Suprapubic skin (tissue), 4 donors: ENCODE measurements around the gene DMRT2. TPM values are rescaled to one million over a fixed set of nuclear protein-coding genes. Genes with fewer than 3 reads are reported as not detected.

Experiments used
- DNase-seq, 2 donors: peaks; one replicate each; pipeline ENCODE4 v3.0.0-alpha.2; 2019; ENCODE audit warnings: low spot score in 2 of 2
- H3K27ac ChIP-seq: fragments of 200-600 bp; sonication (generic); one replicate; pipeline ENCODE4 v1.5.1; 2019
- H3K27me3 ChIP-seq: fragments of 200-600 bp; sonication (generic); one replicate; pipeline ENCODE4 v1.5.1; 2019
- H3K36me3 ChIP-seq: fragments of 200-600 bp; sonication (generic); one replicate; pipeline ENCODE4 v1.5.1; 2019
- H3K4me1 ChIP-seq: fragments of 200-600 bp; sonication (generic); one replicate; pipeline ENCODE4 v1.5.1; 2019
- H3K4me3 ChIP-seq: fragments of 200-600 bp; sonication (generic); one replicate; pipeline ENCODE4 v1.5.1; 2019; ENCODE audit warnings: mild to moderate bottlenecking
- H3K9me3 ChIP-seq: fragments of 200-600 bp; sonication (generic); one replicate; pipeline ENCODE4 v1.5.1; 2019
- EP300 ChIP-seq: sonication (generic); formaldehyde crosslinking; IDR thresholded peaks from one replicate; pipeline ENCODE4 v1.6.1; 2017; ENCODE audit warnings: antibody characterized with exemption
- POLR2A ChIP-seq, 2 donors: fragments of 450-650 bp; IDR thresholded peaks; one replicate each; pipeline ENCODE4 v1.6.1; 2017; ENCODE audit warnings: antibody characterized with exemption in 2 of 2, mild to moderate bottlenecking in 2 of 2, moderate library complexity in 2 of 2
- POLR2AphosphoS5 ChIP-seq, 3 donors: sonication (generic); formaldehyde crosslinking; IDR thresholded peaks; one replicate each; pipeline ENCODE4 v1.6.1; 2017; ENCODE audit warnings: antibody characterized with exemption in 3 of 3
- WGBS: methylation state at CpG from one replicate; pipeline ENCODE4 v1.1.5; 2018; 5-methylcytosine and 5-hydroxymethylcytosine counted together
- total RNA-seq, 4 donors: library from RNA; depleted of rRNA; stranded (reverse); fragments of >200 nt; gene quantifications; one replicate each; pipeline ENCODE4 v1.1.0, GENCODE V29; 2016
- TF ChIP-seq, protein P1 (sequence below), 2 donors: fragments of 200-600 bp in 1 of 2; fragments of 450-650 bp in 1 of 2; sonication (generic) in 1 of 2; IDR thresholded peaks; one replicate each; pipeline ENCODE4 v1.5.1; 2016 to 2019; ENCODE audit warnings: antibody characterized with exemption in 2 of 2, mild to moderate bottlenecking in 1 of 2, moderate library complexity in 1 of 2

Gene DMRT2
- total RNA-seq, 4 donors from 2014 or later = 0.60 to 1.1 (median 0.68) TPM

DNA sequence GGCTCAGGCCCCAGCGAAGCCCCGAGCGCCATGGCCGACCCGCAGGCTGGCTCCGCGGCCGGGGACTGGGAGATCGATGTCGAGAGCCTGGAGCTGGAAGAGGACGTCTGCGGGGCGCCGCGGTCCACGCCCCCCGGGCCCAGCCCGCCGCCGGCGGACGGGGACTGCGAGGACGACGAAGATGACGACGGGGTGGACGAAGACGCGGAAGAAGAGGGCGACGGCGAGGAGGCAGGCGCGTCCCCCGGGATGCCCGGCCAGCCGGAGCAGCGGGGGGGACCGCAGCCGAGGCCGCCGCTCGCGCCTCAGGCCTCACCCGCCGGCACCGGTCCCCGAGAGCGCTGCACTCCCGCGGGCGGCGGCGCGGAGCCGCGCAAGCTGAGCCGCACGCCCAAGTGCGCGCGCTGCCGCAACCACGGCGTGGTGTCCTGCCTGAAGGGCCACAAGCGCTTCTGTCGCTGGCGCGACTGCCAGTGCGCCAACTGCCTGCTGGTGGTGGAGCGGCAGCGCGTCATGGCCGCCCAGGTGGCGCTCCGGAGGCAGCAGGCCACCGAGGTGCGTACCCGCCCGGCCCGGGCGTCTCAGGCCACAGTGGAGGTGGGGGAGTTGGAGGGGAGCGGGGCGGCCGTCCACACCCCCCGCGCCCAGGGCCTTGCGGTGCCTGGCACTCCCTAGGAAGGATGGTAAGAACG, 1.6 kb downstream of the DMRT2 start:
- no peak for DNase-seq
- WGBS = 2% methylated on average over 7 of the region's 90 CpGs
- peaks cover 95% of the 10 kb centered on the region for H3K27me3 ChIP-seq
- no peak for TF ChIP-seq EP300
- TF ChIP-seq, protein P1, sequence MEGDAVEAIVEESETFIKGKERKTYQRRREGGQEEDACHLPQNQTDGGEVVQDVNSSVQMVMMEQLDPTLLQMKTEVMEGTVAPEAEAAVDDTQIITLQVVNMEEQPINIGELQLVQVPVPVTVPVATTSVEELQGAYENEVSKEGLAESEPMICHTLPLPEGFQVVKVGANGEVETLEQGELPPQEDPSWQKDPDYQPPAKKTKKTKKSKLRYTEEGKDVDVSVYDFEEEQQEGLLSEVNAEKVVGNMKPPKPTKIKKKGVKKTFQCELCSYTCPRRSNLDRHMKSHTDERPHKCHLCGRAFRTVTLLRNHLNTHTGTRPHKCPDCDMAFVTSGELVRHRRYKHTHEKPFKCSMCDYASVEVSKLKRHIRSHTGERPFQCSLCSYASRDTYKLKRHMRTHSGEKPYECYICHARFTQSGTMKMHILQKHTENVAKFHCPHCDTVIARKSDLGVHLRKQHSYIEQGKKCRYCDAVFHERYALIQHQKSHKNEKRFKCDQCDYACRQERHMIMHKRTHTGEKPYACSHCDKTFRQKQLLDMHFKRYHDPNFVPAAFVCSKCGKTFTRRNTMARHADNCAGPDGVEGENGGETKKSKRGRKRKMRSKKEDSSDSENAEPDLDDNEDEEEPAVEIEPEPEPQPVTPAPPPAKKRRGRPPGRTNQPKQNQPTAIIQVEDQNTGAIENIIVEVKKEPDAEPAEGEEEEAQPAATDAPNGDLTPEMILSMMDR (IDR thresholded peaks at IDR 0.05) = no peak
- no peak for TF ChIP-seq POLR2AphosphoS5 (IDR thresholded peaks at IDR 0.05)
- no peak for TF ChIP-seq POLR2A (IDR thresholded peaks at IDR 0.05)
- peak overlapping the region; percentile 52 for H3K4me3 ChIP-seq
- no peaks in the 10 kb centered on the region for H3K9me3 ChIP-seq
- H3K36me3 ChIP-seq = no peaks in the 10 kb centered on the region
- peak overlapping the region; percentile 13 for H3K27ac ChIP-seq
- H3K4me1 ChIP-seq = peaks cover 52% of the 10 kb centered on the region

DNA sequence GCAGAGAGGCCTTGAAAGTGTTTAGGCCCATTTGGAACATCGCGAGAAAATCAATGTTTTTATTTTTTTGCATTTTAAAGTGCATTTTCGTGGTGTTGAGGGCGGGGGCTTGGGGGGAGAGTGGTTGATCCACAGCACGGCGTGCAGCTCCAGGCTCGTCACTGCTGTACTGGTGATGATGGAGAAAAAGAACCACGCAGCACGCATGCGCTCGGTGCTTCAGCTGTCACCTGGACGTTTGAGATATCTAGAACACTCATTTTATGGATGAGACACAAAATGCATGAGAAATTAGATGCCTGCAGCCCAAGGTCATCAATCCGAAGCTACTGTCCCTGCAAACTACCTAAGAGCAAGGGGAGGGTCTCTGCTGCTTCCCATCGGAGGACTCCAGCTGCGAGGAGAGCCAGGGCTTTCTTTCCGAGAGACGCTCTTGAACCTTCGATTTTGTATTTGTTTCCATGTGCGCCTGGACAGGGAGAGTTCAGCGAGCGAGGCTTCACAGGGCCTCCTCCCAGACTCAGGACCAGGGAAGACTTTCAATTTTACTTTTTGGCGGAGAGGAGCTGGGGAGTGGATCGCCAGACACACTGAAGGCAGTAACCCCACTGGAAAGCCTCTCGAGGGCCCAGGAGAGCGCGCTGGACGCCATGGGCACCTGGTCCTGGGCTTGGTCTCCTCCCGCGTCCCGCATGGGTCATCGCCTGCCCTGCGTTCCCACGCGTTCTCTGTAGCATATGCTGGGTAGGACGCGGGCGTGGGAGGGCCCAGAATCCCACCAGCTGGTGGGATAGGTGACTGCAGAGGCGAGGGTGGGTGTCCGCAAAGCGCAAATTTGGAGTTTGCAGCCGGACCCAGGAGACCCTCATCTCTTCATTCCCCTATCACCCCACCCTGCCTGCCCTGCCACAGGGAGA, 2.5 kb downstream of the DMRT2 start:
- H3K4me1 ChIP-seq = peaks cover 43% of the 10 kb centered on the region
- no peaks in the 10 kb centered on the region for H3K36me3 ChIP-seq
- no peaks in the 10 kb centered on the region for H3K9me3 ChIP-seq
- H3K27ac ChIP-seq = no peak overlapping the region
- peak overlapping the region; percentile 52 for H3K4me3 ChIP-seq
- DNase-seq = no peak
- WGBS = 23% methylated on average over 25 of the region's 41 CpGs
- TF ChIP-seq, protein P1 (IDR thresholded peaks at IDR 0.05) = no peak
- no peak for TF ChIP-seq EP300
- no peak for TF ChIP-seq POLR2A (IDR thresholded peaks at IDR 0.05)
- TF ChIP-seq POLR2AphosphoS5 (IDR thresholded peaks at IDR 0.05) = no peak
- H3K27me3 ChIP-seq = peaks cover 88% of the 10 kb centered on the region

DNA sequence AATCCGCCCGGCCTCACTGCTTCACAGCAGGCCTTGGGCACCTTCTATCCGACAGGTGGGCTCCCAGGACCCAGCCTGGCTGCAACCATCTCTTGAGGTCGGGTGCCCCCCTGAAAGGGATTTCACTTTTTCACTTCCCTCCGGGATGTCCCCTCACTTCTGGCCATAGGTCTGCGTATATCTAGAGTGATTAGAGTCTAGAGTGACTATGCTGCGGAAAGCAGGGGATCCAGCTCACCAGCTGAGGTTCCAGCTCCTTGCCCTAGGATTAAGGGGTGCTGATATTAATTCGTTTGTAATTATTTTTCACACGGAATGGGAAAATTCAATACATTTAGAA, 3.1 kb downstream of the DMRT2 start:
- 60% methylated on average over 8 of the region's 9 CpGs for WGBS
- H3K27ac ChIP-seq = no peak overlapping the region
- H3K27me3 ChIP-seq = peaks cover 87% of the 10 kb centered on the region
- H3K36me3 ChIP-seq = no peaks in the 10 kb centered on the region
- H3K4me3 ChIP-seq = no peak overlapping the region
- DNase-seq = no peak
- H3K4me1 ChIP-seq = peaks cover 38% of the 10 kb centered on the region
- no peak for TF ChIP-seq POLR2AphosphoS5 (IDR thresholded peaks at IDR 0.05)
- no peak for TF ChIP-seq EP300
- no peak for TF ChIP-seq POLR2A (IDR thresholded peaks at IDR 0.05)
- TF ChIP-seq, protein P1 (IDR thresholded peaks at IDR 0.05) = no peak
- H3K9me3 ChIP-seq = no peaks in the 10 kb centered on the region

DNA sequence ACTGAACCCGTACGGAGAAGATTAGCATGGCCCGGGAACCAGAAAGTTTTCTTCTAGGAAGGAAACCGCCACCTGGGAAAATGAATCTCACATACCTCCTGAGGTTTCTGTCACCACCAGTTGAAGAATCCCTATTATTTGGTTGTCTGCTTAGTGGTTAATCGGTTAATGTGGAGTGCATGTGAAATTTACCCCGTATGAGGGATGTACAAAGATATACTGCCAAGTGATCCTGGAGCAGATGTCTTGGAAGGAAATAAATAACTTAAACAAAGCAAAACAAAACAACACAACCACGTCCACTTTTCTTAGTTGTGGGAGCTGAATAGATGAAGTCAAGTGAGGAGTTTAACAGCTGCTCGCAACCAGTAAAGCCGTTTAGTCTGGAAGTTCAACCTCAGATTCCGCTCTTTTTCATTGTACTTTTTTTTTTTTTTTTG, 3.8 kb downstream of the DMRT2 start:
- no peaks in the 10 kb centered on the region for H3K36me3 ChIP-seq
- no peak for DNase-seq
- no peak overlapping the region for H3K27ac ChIP-seq
- H3K4me3 ChIP-seq = no peak overlapping the region
- WGBS = 42% methylated on average over 10 of the region's 10 CpGs
- H3K4me1 ChIP-seq = peaks cover 31% of the 10 kb centered on the region
- no peaks in the 10 kb centered on the region for H3K9me3 ChIP-seq
- H3K27me3 ChIP-seq = peaks cover 89% of the 10 kb centered on the region
- TF ChIP-seq EP300 (no peak), POLR2A (IDR thresholded peaks at IDR 0.05) (no peak), POLR2AphosphoS5 (IDR thresholded peaks at IDR 0.05) (no peak)
- TF ChIP-seq, protein P1 (IDR thresholded peaks at IDR 0.05) = no peak

DNA sequence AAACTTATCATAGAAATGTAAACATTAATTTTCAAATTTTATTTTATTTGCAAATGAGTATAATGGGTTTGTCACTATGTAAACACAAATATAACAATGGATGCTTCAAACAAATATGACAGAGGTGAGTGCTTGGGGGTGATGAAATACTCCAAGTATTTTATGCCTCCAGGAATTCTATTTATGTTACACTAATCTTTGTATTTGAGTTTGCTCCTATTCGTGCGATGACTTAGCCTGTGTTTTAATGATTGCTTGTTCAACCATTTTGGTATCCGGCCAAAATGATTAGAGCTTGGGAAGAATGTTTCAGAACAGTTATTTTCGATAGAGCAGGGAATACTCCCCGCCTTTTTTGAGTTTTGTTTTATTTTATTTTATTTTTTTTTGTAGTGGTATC, 5.0 kb downstream of the DMRT2 start:
- Histone ChIP-seq H3K27ac (no peak overlapping the region), H3K27me3 (peaks cover 80% of the 10 kb centered on the region), H3K36me3 (no peaks in the 10 kb centered on the region)

More for the DNA sequence above, 5.0 kb downstream of the DMRT2 start:
- Histone ChIP-seq H3K4me3 (no peak overlapping the region), H3K9me3 (no peaks in the 10 kb centered on the region), H3K4me1 (peaks cover 26% of the 10 kb centered on the region)
- no peak for DNase-seq
- WGBS = 57% methylated on average over 5 of the region's 5 CpGs
- TF ChIP-seq POLR2AphosphoS5 (IDR thresholded peaks at IDR 0.05) (no peak), EP300 (no peak), POLR2A (IDR thresholded peaks at IDR 0.05) (no peak)
- TF ChIP-seq, protein P1 (IDR thresholded peaks at IDR 0.05) = no peak
